GM19372 (cell line): Measurements from ENCODE around the gene LILRB2.
"Not testable (repeated sequence)": the region's sequence is repeated elsewhere in the genome, so short reads cannot be mapped to it uniquely, and the experiment has no call there.

Source experiments
- ATAC-seq: cut with Tn5 transposase; IDR thresholded peaks from one replicate; pipeline ENCODE4 v1.9.1; 2021; ENCODE audit warnings: mild to moderate bottlenecking, low read depth, moderate library complexity; ENCODE audit not compliant: unreplicated experiment

LILRB2 gene

GRCh38 chr19:54245936-54246335, 35.0 kb downstream of the LILRB2 start:
- ATAC-seq: no peak

GRCh38 chr19:54243809-54244208, 37.1 kb downstream of the LILRB2 start:
- not testable (repeated sequence) for ATAC-seq

GRCh38 chr19:54242646-54243045, 38.3 kb downstream of the LILRB2 start, which contains the start of gene LILRA6:
LILRA6 (minus strand) TSS chr19:54242790.
- ATAC-seq: not testable (repeated sequence)

GRCh38 chr19:54242234-54242633, 38.7 kb downstream of the LILRB2 start:
- ATAC-seq: not testable (repeated sequence)

GRCh38 chr19:54240372-54241336, 40.3 kb downstream of the LILRB2 start:
- ATAC-seq: not testable (repeated sequence)

GRCh38 chr19:54239491-54240371, 41.2 kb downstream of the LILRB2 start:
- not testable (repeated sequence) for ATAC-seq

GRCh38 chr19:54233941-54234340, 47.0 kb downstream of the LILRB2 start:
- no peak for ATAC-seq

- no peak for ATAC-seq
Observed at GRCh38 chr19:54231077-54231931, 49.6 kb downstream of the LILRB2 start.

- no peak for ATAC-seq
Observed at GRCh38 chr19:54230031-54230430, 50.9 kb downstream of the LILRB2 start.

- ATAC-seq: no peak
Observed at GRCh38 chr19:54229146-54229545, 51.8 kb downstream of the LILRB2 start.

GRCh38 chr19:54224619-54225018, 56.3 kb downstream of the LILRB2 start:
- not testable (repeated sequence) for ATAC-seq

GRCh38 chr19:54223937-54224281, 57.0 kb downstream of the LILRB2 start:
- ATAC-seq: not testable (repeated sequence)
